Lower lobe of right lung (tissue), 2 donors: ENCODE data around the gene FAM234B. TPM values are rescaled to one million over a fixed set of nuclear protein-coding genes. Genes with fewer than 3 reads are reported as not detected.

Experiments used
- ATAC-seq, 2 donors: fragments of 200-7000 bp; cut with Tn5 transposase; one replicate each; pipeline ENCODE4 v1.9.1; 2020 to 2022; ENCODE audit warnings: mild to moderate bottlenecking in 2 of 2, moderate library complexity in 2 of 2
- DNase-seq: peaks from one replicate; pipeline ENCODE4 v3.0.0-alpha.2; 2020
- H3K27ac ChIP-seq: fragments of 200-600 bp; one replicate; pipeline ENCODE4 v1.8.0; 2022
- H3K27me3 ChIP-seq: fragments of 200-600 bp; one replicate; pipeline ENCODE4 v1.8.0; 2022; ENCODE audit warnings: low read depth
- H3K36me3 ChIP-seq: fragments of 200-600 bp; one replicate; pipeline ENCODE4 v1.8.0; 2022; ENCODE audit warnings: mild to moderate bottlenecking
- H3K4me1 ChIP-seq: fragments of 200-600 bp; one replicate; pipeline ENCODE4 v1.8.0; 2022
- H3K4me3 ChIP-seq: fragments of 200-600 bp; one replicate; pipeline ENCODE4 v1.8.0; 2022; ENCODE audit warnings: mild to moderate bottlenecking
- H3K9me3 ChIP-seq: fragments of 200-600 bp; one replicate; pipeline ENCODE4 v1.8.0; 2022
- CTCF ChIP-seq: fragments of 200-600 bp; IDR thresholded peaks from one replicate; pipeline ENCODE4 v1.8.0; 2022; ENCODE audit warnings: antibody characterized with exemption, mild to moderate bottlenecking
- intact Hi-C: fragments of 100-400 bp; cut with DNase I; formaldehyde crosslinking; loops from one replicate; pipeline ENCODE4 v1.11.0; 2022
- total RNA-seq: library from RNA; stranded (reverse); fragmentation: NEBNext Ultra II Directional; extraction: Animal tissue kit (Norgen Biotek cat#: 25700); gene quantifications from one replicate; pipeline ENCODE4 v1.2.1, GENCODE V29; 2021
- donor health status: DM: no; HTN: yes; CAD: no; lungs with severe emphysema.

The FAM234B gene
- total RNA-seq, 1 donor from 2014 or later: 7.5 TPM

- H3K4me1 ChIP-seq: peaks cover 37% of the 10 kb centered on the region
- TF ChIP-seq CTCF: no peak
- H3K27ac ChIP-seq: peak overlapping the region; percentile 92
- H3K27me3 ChIP-seq: no peaks in the 10 kb centered on the region
- peak overlapping the region; percentile 83 for H3K4me3 ChIP-seq
- H3K9me3 ChIP-seq: no peaks in the 10 kb centered on the region
- H3K36me3 ChIP-seq: no peaks in the 10 kb centered on the region
- intact Hi-C loops: no loop called here
- DNase-seq (no peak), ATAC-seq (no peak)
These were observed 42.5 kb upstream of the FAM234B start for GRCh38 chr12:13001775-13002040.

- TF ChIP-seq CTCF: no peak
- H3K27ac ChIP-seq: no peak overlapping the region
- ATAC-seq: no peak
- DNase-seq: no peak
- H3K4me3 ChIP-seq: no peak overlapping the region
- H3K36me3 ChIP-seq: no peaks in the 10 kb centered on the region
- H3K27me3 ChIP-seq: no peaks in the 10 kb centered on the region
- intact Hi-C loops: no loop called here
- H3K9me3 ChIP-seq: no peaks in the 10 kb centered on the region
- peaks cover 29% of the 10 kb centered on the region for H3K4me1 ChIP-seq
These were observed 41.7 kb upstream of the FAM234B start for GRCh38 chr12:13002301-13003097.

GRCh38 chr12:13004361-13004760, 39.8 kb upstream of the FAM234B start:
- peaks cover 11% of the 10 kb centered on the region for H3K4me1 ChIP-seq
- TF ChIP-seq CTCF: no peak
- no peaks in the 10 kb centered on the region for H3K36me3 ChIP-seq
- no peak for ATAC-seq
- no peaks in the 10 kb centered on the region for H3K9me3 ChIP-seq
- intact Hi-C loops: no loop called here
- H3K4me3 ChIP-seq: no peak overlapping the region
- DNase-seq: no peak
- no peak overlapping the region for H3K27ac ChIP-seq
- no peaks in the 10 kb centered on the region for H3K27me3 ChIP-seq

GRCh38 chr12:13004986-13005385, 39.2 kb upstream of the FAM234B start:
- H3K4me1 ChIP-seq: peaks cover 8% of the 10 kb centered on the region
- no peaks in the 10 kb centered on the region for H3K27me3 ChIP-seq
- DNase-seq: no peak
- no peak overlapping the region for H3K27ac ChIP-seq
- no peak for TF ChIP-seq CTCF
- no peaks in the 10 kb centered on the region for H3K9me3 ChIP-seq
- H3K4me3 ChIP-seq: no peak overlapping the region
- no peak for ATAC-seq
- intact Hi-C loops: no loop called here
- H3K36me3 ChIP-seq: no peaks in the 10 kb centered on the region

GRCh38 chr12:13005649-13006048, 38.5 kb upstream of the FAM234B start:
- H3K4me3 ChIP-seq: no peak overlapping the region
- no peaks in the 10 kb centered on the region for H3K36me3 ChIP-seq
- H3K27me3 ChIP-seq: no peaks in the 10 kb centered on the region
- DNase-seq: no peak
- no peak for TF ChIP-seq CTCF
- intact Hi-C loops: no loop called here
- H3K9me3 ChIP-seq: no peaks in the 10 kb centered on the region
- H3K4me1 ChIP-seq: peaks cover 8% of the 10 kb centered on the region
- H3K27ac ChIP-seq: no peak overlapping the region
- ATAC-seq: no peak
